Heart left ventricle (tissue), 16 donors: ENCODE data around the gene GABRD. TPM values are rescaled to one million over a fixed set of nuclear protein-coding genes. Genes with fewer than 3 reads are reported as not detected.

Experiments used
- ATAC-seq, 4 donors: fragments of 200-7000 bp; cut with Tn5 transposase; one replicate each; pipeline ENCODE4 v1.9.1; 2020 to 2022; ENCODE audit warnings: moderate library complexity in 4 of 4, mild to moderate bottlenecking in 3 of 4, moderate number of reproducible peaks in 1 of 4
- DNase-seq, 5 donors: peaks; one replicate each; pipeline ENCODE4 v3.0.0-alpha.2; 2020
- H3K27ac ChIP-seq, 12 donors: fragments of 200-600 bp; sonication (generic) in 4 of 12; one replicate each; pipeline versions ENCODE4 v1.5.0 to v1.8.0; 2016 to 2022; ENCODE audit warnings: mild to moderate bottlenecking in 2 of 12
- H3K27me3 ChIP-seq, 9 donors: fragments of 200-600 bp; sonication (generic) in 2 of 9; one replicate each; pipeline versions ENCODE4 v1.5.1 to v1.8.0; 2016 to 2022; ENCODE audit warnings: mild to moderate bottlenecking in 3 of 9
- H3K36me3 ChIP-seq, 9 donors: fragments of 200-600 bp; sonication (generic) in 2 of 9; one replicate each; pipeline versions ENCODE4 v1.5.0 to v1.8.0; 2018 to 2022; ENCODE audit warnings: mild to moderate bottlenecking in 2 of 9
- H3K4me1 ChIP-seq, 12 donors: fragments of 200-600 bp; sonication (generic) in 4 of 12; one replicate each; pipeline versions ENCODE4 v1.5.0 to v1.8.0; 2016 to 2022; ENCODE audit warnings: mild to moderate bottlenecking in 3 of 12
- H3K4me3 ChIP-seq, 12 donors: fragments of 200-600 bp; sonication (generic) in 4 of 12; one replicate each; pipeline versions ENCODE4 v1.5.0 to v1.8.0; 2017 to 2022; ENCODE audit warnings: mild to moderate bottlenecking in 9 of 12, moderate library complexity in 4 of 12
- H3K9me3 ChIP-seq, 12 donors: fragments of 200-600 bp; sonication (generic) in 4 of 12; one replicate each; pipeline versions ENCODE4 v1.5.0 to v1.8.0; 2016 to 2022; ENCODE audit warnings: mild to moderate bottlenecking in 1 of 12
- CTCF ChIP-seq, 12 donors: fragments of 200-600 bp; sonication (generic) in 4 of 12; IDR thresholded peaks; one replicate each; pipeline versions ENCODE4 v1.5.0 to v1.8.0; 2018 to 2022; ENCODE audit warnings: antibody characterized with exemption in 12 of 12, mild to moderate bottlenecking in 5 of 12
- POLR2A ChIP-seq, 2 donors: fragments of 450-650 bp; IDR thresholded peaks; one replicate each; pipeline ENCODE4 v1.6.1; 2017; ENCODE audit warnings: antibody characterized with exemption in 2 of 2, mild to moderate bottlenecking in 2 of 2, moderate library complexity in 2 of 2
- WGBS, 4 donors: extraction: QIAGEN DNeasy Blood & Tissue Kit in 2 of 4; methylation state at CpG; one replicate each; pipeline versions ENCODE4 v1.1.5 to v1.1.7; 2013 to 2018; 5-methylcytosine and 5-hydroxymethylcytosine counted together
- intact Hi-C, 10 donors: fragments of 100-400 bp; cut with DNase I; formaldehyde crosslinking; loops; one replicate each; pipeline versions ENCODE4 v1.11.1 to v1.14.2; 2022
- polyA plus RNA-seq, 2 donors: library from polyadenylated mRNA; stranded (reverse); fragments of 200-250 nt; gene quantifications; one replicate each; pipeline ENCODE4 v1.2.3, GENCODE V29; 2013
- total RNA-seq, 9 donors: library from RNA; depleted of rRNA in 2 of 9; stranded (reverse); fragments of >200 nt in 2 of 9; fragmentation: NEBNext Ultra II Directional in 3 of 9; extraction: Animal tissue kit (Norgen Biotek cat#: 25700) in 3 of 9; gene quantifications; one replicate each; pipeline versions ENCODE4 v1.1.0 to v1.2.4, GENCODE V29; 2016 to 2023
- donor health status: ischemic (EF 13 %, LVEDD 7.1; RV severe dilation, severe dysfunction).
- donor health status: healthy with polysubstance abuse.
- donor health status: DM: no; HTN: yes; CAD: no.
- donor health status: DM: no; HTN: no; CAD: no.
- donor health status: ischemic (EF 25% LVEDD 6.9; RV normal size, moderate dysfunction).
- donor health status: ischemic (EF 25% LVEDD 5.7; RV mildly dilated, moderate dysfunction).
- donor health status: healthy.
- donor health status: DM: yes; HTN: yes; CAD: no.
- donor health status: ischemic (EF 35%, LVEDD 5.7; RV mildly dilated, moderate dysfunction).
- donor health status: nonischemic (EF 11% LVEDD 7.7; RV severe dilation, severe dysfunction).
- donor health status: DM: yes; HTN: yes; CAD: no.
- donor health status: PGD.
- donor health status: ischemic (EF 29% LVEDD 5.4; RV normal size, mild dysfunction).
- donor health status: nonischemic (EF 23%, LVEDD 6.1; RV moderate dilation, normal function).

GABRD gene
- total and polyA plus RNA-seq, 11 donors: 0.21 to 1.1 (median 0.65) TPM; not detected in 2

GRCh38 chr1:2079396-2080085 lies 60.4 kb downstream of the GABRD start:
- intact Hi-C loops: no loop called here
- H3K9me3 ChIP-seq: peaks cover 0 to 30% (median 20%) of the 10 kb centered on the region in 12 donors
- no peak overlapping the region for H3K27ac ChIP-seq
- 88 to 96% (median 94%) methylated on average over 27 to 28 of the region's 28 CpGs for WGBS, 4 donors
- no peaks in the 10 kb centered on the region for H3K36me3 ChIP-seq
- no peak for TF ChIP-seq POLR2A (IDR thresholded peaks at IDR 0.05)
- TF ChIP-seq CTCF (IDR thresholded peaks at IDR 0.05): no peak
- H3K4me3 ChIP-seq: no peak overlapping the region
- ATAC-seq (no peak), DNase-seq (peak in 1 of 5 donors; percentile 47)
- H3K27me3 ChIP-seq: no peaks in the 10 kb centered on the region
- no peaks in the 10 kb centered on the region for H3K4me1 ChIP-seq

GRCh38 chr1:2080140-2080539 lies 61.0 kb downstream of the GABRD start:
- 91 to 96% (median 94%) methylated on average over 14 to 16 of the region's 16 CpGs for WGBS, 4 donors
- Histone ChIP-seq H3K4me3 (no peak overlapping the region), H3K4me1 (no peaks in the 10 kb centered on the region), H3K36me3 (no peaks in the 10 kb centered on the region), H3K27ac (no peak overlapping the region), H3K27me3 (no peaks in the 10 kb centered on the region), H3K9me3 (peaks cover 0 to 30% (median 20%) of the 10 kb centered on the region in 12 donors)
- DNase-seq (no peak), ATAC-seq (no peak)
- intact Hi-C loops: no loop called here
- TF ChIP-seq CTCF (IDR thresholded peaks at IDR 0.05): no peak
- TF ChIP-seq POLR2A (IDR thresholded peaks at IDR 0.05): no peak

Other genes starting within 250 kb of the GABRD start
- 10 to 100 TPM; 17.7 to 45.2 (median 23.3) TPM for gene NADK, start 240.9 kb upstream of the GABRD start, total RNA-seq
- gene NADK, start 240.9 kb upstream of the GABRD start, polyA plus RNA-seq: 10 to 100 TPM; 20.4 to 26.4 TPM
- 100 to 1,000 TPM in 7 of 9 donors, 10 to 100 TPM in 2; 83.8 to 275 (median 172) TPM for gene GNB1, start 128.3 kb upstream of the GABRD start, total RNA-seq
- gene GNB1, start 128.3 kb upstream of the GABRD start, polyA plus RNA-seq: 100 to 1,000 TPM in 1 of 2 donors, 10 to 100 TPM in 1; 52.9 to 181 TPM
- gene CALML6, start 104.1 kb upstream of the GABRD start, total RNA-seq: under 1 TPM in 3 of 9 donors, not detected in 6; 0.17 to 0.58 (median 0.29) TPM
- gene CALML6, start 104.1 kb upstream of the GABRD start, polyA plus RNA-seq: not detected
- gene TMEM52, start 100.1 kb upstream of the GABRD start, total RNA-seq: 1 to 10 TPM in 6 of 9 donors, under 1 TPM in 3; 0.35 to 2.4 (median 1.1) TPM
- 1 to 10 TPM; 1.6 to 7.9 TPM for gene TMEM52, start 100.1 kb upstream of the GABRD start, polyA plus RNA-seq
- gene CFAP74, start 15.6 kb upstream of the GABRD start, total RNA-seq: under 1 TPM in 2 of 9 donors, not detected in 7; 0.07 to 0.33 TPM
- under 1 TPM in 1 of 2 donors, not detected in 1; 0.03 TPM for gene CFAP74, start 15.6 kb upstream of the GABRD start, polyA plus RNA-seq
- 10 to 100 TPM; 12.5 to 17.3 (median 16.4) TPM for gene PRKCZ, start 31.1 kb downstream of the GABRD start, total RNA-seq
- 10 to 100 TPM; 16.7 to 20.7 TPM for gene PRKCZ, start 31.1 kb downstream of the GABRD start, polyA plus RNA-seq
- 10 to 100 TPM; 20.9 to 50.8 (median 34.8) TPM for gene FAAP20, start 175.4 kb downstream of the GABRD start, total RNA-seq
- gene FAAP20, start 175.4 kb downstream of the GABRD start, polyA plus RNA-seq: 10 to 100 TPM; 57.3 to 61.3 TPM
- gene SKI, start 209.0 kb downstream of the GABRD start, total RNA-seq: 10 to 100 TPM; 28.8 to 52.7 (median 41.3) TPM
- 10 to 100 TPM; 16.9 to 28.7 TPM for gene SKI, start 209.0 kb downstream of the GABRD start, polyA plus RNA-seq